Stimulated activated CD4-positive, alpha-beta T cell treated with anti-CD3 and anti-CD28 coated beads, TNF-alpha, amount 100 ng/mL, for 1 hour (primary cell): ENCODE data around the gene SLC17A4.
A peak's percentile ranks its signal among the peaks of the same experiment; 100 is the strongest.

ENCODE experiments used
- DNase-seq, 3 donors: peaks; one replicate each; pipeline ENCODE4 v3.0.0-alpha.2; 2020; ENCODE audit warnings: low read depth in 3 of 3, low spot score in 1 of 3

The SLC17A4 gene

DNA sequence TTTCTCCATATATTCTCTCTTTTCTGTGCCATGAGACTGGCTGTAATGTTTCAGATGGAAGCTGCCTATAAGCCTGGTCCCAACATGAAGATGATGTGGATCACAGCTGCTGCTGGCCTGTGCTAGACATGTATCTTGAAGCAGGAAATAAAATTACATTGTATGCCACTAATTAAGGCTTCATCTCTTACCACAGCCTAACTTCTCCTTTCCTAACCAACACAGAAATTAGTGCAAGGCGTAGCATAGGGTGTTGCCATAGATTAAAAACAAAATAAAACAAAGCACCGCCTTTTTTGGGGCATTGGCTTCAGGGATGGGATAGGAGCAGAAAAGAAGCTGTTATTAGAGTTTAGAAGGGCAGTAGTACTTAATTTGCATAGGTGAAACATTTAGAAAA lies 4.7 kb upstream of the SLC17A4 start:
- no peak for DNase-seq

DNA sequence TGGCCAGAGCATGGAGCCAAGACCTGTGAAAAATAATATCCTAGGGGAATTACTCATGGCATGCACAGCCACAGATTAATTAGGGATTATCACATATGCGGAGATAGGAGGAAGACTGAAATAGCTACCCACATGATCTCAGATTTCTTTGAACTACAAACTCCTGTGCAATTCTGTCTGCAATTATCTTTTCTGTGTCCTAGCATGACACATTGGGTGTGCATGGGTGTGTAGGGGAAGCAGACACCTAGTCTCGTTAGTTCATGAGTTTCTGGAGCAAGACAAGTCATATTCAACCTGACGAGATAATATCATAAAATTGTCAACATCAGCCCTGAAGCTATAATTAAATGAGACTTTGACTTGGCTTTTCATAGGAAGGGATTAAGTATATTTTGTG lies 3.6 kb upstream of the SLC17A4 start:
- no peak for DNase-seq

DNA sequence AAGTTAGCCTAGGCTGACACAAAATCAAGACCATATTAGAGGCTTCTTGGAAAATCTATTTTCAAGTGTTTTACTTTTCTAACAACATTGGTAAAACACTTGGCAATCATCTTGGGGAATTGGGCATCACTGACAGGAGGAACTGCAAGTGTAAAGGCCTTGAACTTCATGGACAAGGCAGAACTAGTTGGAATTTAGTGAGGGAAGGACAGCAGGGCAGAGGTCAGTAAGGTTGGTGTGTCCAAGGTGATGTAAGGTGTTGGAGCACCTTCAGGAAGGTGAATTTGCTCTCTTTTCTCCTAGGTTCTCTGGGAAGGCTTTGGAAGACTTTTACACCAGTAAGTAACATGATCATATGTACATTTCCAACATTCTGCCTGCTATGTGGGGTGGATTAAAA lies 1.5 kb upstream of the SLC17A4 start:
- DNase-seq, result no peak

DNA sequence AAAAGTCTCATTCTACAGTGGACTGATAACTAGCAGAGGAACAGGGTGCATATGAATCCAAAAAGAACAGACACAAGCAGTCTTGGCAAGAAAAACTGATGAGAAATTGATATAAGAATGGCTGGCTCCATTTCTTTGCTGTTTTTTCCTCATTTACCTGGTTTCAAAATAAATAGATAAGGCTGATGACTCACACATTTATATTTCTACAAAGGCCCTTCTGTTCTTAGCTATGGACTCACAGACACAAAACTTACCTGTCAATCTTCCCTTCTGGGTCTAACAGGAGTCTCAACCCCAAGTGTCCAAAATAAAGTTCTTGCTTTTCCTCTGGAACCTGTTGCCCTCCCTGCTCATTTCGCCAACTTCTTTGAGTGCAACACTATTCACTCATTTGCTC lies 941 bp downstream of the SLC17A4 start:
- no peak for DNase-seq

DNA sequence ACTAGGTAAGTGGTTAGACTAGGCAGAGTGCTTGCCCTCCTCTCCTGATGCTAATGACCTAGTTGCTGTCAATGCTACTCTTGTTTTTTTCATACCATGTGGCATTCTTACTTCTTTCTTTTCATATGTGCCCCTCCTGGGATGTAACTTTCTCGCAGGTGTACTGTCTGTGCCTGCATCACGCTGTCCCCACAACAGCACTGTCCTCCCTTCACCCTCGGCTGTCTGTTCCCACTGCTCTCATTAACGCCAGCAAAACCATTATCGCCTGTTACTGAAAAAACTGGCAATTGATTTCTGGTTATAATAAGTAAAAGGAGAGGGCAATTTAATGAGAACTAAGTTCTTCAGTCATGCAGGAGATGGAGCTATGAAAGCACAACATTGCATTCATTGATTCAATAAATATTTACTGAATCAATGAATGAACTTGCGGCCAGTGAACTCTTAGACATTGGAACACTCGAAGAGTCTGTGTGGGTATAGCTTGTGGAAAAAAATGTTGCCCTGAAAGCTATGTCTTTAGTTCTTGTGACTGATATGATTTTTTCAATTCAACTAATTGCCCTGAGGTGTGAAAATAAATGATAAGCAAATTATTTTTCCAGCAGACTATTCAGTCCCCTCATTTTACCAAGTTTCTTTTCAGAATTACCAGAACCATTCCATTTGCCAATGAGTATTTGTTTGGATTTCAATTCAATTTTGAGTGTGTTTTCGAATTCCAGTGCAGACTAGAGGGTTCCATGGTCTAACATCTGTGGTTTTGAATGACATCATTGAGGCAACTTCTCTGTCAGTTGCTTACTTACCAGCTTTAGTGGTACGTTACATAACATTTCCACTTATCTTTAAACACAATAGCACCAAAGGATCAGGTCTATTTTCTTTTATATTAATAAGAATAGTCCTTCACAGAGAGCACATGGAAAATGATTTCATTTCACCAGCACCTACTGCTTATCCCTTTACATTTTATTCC lies 2.1 kb downstream of the SLC17A4 start:
- no peak for DNase-seq

DNA sequence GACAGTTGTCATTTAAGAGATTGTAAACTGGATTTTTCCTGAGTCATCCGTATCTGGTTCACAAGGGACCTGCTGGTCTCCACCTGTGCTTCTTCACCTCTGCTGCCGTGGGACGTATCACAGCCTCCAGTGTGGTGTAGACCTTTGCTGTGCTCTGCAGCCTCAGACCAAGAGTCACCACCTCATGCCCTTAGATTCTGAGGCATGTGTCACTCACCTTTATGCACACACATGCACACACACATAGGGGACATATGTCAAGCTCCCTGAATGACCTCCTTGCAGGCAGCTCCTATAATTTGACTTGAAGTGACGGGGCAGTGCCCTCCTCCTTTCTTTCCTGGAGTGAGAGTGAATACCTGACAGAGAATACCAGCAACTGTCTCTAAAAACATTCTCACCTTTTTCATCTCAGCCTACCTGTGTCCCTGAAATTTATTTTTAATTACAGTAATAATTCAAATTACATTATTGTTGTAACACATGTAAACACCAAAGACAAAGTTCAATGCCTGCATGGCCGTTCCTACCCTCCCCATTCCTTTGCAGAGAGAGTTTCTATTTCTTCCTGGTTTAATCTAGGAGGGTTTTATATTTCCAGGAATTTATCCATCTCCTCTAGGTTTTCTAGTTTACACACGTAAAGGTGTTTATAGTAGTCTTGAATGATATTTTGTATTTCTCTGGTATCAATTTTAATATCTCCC lies 3.5 kb downstream of the SLC17A4 start:
- DNase-seq, result no peak

DNA sequence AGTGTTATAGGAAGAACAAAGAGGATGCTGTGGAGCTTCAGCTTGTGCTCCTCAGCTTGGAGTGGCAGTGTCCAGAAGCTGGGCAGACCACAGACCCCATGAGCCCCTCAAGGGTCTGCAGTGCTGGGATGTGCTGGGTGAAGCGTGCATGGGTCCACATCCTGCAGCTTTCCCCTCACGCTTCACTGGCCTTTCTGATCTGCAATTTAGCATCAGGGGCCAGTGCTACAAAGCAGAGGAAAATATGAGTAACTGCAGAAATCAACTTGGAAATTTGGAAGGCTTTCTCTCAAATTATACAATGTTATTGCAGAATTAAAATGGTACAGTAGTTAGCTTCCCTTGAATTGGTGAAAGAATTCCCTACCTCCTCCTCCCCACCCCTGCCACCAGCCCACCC lies 10.1 kb downstream of the SLC17A4 start:
- DNase-seq, result no peak

DNA sequence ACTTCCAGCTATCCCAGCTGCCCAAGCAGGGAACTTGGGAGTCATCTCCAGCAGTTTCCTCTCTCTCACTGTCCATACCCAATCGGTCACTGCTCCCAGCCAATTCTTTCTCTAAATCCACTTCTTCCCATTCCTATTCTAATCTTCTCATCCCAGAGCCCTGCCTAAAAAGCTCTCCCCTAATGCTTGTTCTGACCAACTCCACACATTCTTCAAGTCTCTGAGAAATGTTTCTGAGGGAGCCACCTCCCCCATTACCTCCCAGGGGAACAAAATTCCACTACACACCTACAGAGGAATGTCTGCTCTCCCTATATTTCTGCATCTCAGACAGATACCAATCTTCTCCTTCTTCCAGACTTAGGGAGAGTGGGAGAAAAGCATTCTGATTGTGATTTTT lies 14.0 kb downstream of the SLC17A4 start:
- no peak for DNase-seq

DNA sequence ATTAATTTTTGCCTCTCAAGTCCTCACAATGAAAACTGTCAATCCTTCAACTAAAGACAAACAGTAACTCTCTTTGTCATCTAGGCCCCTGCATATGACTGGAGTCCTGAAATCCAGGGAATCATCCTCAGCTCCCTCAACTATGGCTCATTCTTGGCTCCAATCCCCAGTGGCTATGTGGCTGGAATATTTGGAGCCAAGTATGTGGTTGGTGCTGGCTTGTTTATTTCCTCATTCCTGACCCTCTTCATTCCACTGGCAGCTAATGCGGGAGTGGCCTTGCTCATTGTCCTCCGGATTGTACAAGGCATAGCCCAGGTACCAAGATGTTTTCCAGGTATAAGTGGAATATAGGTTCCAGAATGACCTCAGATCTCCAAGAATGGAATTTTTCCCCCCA lies 15.4 kb downstream of the SLC17A4 start:
- no peak for DNase-seq

DNA sequence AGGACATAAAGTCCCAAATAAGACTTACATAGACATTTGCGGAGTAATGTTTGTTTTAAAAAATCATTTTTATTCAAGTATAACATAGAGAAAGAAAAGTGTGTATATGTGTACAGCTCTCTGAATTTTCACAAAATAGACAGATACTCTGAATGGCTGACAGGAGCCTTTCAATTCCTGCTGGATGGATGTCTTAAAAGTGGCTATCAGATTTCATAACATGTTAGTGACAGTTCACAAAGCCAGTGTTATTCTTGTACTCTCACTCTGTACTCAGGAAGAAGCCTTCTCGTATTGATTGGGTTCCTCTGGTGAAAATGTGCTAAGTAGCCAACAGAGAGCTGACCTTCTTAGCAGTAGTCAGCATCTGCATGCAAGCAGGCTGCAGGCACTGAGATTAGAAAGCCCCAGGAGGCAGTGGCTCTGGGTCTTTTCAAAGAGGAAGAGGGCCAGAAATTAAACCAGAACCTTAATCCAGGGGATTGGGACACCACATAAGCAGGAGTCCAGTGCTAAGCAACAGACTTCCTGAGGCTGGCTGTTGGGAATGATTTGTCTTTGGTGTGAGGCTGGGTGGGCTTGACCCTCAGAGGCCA lies 19.7 kb downstream of the SLC17A4 start:
- no peak for DNase-seq

DNA sequence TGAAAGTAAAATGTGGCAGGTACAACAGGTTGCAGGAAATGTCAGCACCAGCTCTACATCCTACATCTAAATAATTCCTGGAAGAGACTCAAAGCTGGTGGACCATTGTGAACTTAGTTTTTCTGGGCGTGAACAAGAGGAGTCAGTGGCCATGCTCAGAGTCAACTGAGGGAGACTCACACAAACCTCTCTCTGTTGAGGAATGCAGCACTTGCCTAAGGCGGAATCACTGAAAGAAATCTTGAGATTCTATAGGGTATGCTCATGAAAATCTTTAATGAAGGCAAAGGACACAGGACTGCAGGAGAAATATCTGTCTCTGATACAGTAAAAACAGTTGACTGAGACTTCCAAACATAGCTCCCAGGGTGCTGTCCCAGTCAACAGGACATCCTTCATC lies 22.5 kb downstream of the SLC17A4 start:
- DNase-seq, result no peak

DNA sequence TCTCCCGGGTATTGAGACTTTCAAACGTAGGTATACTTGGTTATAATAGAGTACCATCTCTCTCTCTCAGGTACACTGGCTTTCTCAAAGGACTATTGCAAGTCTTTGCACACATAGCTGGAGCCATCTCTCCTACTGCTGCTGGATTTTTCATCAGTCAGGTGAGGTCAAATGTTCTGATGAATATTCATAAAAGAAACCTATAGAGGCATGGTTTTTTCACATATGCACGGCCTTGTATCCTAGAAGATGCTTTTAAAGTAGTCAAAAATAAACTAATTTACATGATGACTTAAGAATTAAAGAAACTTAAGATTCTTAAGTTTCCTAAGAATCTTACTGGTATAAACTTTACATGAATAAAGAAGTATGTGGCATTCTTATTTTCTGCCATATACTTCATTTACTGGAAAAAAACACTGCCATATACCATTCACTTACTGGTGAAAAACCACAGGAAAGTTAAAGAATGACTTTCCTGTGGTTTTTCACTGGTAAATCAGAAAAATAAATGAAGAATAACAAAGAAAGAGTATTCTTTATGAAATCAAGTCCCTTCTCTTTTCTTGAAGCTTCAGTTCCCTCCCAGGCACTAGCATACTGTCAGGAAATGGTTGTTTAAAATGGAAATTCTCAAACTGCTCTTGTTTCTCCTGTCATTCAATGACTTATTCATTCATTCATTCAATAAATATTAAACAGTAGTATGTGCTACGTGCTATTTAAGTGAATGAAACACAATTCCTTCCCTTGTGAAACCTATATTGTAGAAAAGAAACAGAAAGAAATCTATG lies 23.5 kb downstream of the SLC17A4 start:
- no peak for DNase-seq

DNA sequence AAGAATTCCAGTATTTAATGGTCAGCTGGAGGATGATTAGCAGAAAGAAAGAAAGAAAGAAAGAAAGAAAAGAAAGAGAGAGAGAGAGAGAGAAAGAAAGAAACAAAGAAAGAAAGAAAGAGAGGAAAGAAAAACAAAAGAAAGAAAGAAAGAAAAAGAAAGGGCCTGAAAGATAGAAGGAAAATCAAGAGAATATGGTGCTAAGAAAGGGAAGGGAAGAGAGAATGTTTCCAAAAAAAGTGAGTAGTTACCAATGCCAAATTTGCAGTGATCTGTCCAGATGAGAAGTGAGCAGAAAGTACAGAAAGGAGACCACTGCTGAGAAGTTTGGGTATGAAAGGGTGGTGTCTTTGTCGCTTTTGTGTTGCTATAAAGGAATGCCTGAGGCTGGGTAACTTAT lies 26.6 kb downstream of the SLC17A4 start:
- DNase-seq, result no peak

DNA sequence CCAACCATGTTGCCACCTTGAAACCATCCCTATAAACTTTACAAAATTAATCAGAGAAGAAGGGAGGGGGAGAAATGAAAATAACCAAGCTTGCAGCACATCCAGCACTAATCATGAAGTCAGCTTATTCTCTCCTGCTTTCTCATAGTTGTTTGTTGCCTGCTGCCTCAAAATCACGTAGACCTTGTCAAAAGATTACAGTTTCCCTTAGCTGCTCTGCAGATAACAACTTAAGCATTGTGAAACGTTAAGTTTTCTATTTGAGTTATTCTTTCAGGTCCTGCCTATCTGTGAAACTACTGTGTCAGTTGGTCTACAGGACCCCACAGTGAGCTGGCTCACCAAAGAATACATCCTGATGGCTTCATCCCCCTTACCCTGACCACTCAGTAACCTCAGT lies 32.9 kb downstream of the SLC17A4 start:
- no peak for DNase-seq

DNA sequence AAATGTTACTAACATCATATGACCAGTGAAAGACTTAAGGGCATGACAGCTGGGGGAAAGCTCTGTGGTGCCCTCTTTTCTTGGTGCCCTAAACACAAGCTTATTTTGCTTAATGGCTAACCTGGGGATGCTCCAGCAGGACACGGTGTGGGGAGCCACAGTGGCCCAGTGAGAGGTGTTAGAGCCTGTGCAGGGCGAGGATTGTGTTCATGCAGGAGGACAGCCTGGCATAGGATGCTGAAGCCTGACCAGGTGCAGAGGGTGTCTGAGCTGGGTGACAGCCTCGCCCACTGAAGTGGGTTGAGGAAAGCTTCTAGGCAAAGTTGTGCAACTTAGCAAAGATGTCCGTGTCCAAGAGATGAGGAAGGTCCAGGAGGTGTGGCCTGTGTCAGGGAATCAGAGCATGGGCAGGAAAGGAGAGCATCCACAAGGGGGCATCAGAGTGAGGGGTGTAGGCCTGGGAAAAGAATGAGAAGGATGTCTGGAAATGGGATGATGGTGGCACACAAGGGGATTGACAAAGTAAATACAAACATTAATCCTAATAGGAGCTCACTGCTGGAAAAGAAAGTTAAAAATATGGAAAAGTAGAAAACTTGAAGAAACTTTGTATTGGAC lies 33.9 kb downstream of the SLC17A4 start:
- DNase-seq, result peak in 2 of 3 donors; percentile 3 to 10

DNA sequence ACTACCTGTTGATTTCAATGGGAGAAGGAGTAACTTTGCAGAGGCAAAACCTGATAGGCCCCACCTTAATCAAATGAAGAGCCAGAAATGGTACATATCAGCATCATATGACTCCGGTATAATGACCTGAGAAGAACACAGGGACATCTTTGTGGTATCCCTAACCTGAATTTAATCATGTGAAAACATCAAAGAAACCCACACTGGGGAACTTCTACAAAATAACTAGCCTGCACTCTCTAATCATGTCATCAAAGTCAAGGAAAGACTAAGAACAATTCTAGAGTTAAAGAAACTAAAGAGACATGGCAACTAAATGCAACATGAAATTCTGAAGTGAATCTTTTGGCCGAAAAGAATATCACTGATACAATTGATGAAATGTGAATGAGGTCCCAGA lies 34.9 kb downstream of the SLC17A4 start:
- DNase-seq, result no peak

DNA sequence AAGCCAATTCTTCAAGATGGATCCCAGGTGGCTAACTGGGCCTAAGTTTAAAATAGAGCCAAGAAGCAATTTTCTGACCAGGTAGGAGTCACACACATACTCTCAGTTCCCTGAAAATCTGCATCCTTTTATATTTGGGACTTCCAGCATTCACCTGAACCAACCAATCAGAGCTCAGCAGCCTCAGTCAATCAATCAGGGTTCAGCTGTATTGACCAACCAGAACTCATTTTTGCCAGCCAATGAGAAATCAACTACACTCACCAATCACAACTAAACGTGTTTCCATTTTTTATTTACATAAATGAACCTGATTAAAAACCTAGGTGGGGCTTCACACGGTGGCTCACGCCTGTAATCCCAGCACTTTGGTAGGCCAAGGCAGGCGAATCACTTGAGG lies 37.5 kb downstream of the SLC17A4 start:
- DNase-seq, result no peak

DNA sequence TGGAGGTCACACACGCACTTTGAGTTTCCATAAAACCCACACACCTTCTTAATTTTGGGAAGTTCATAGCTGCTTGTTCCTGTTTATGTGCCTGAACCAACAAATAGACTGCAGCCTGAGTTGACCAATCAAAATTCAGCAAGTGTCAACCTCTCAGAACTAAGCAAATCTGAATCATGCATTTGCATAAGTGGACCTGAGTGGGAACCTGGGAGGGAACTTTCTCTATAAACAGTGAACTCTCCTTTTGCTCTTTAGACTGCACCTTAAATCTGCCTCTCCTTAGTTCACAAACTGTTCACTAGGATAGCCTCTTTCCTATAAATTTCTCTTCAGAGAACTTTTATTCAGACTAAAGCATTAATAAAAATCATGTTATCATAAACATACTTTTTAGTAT lies 39.4 kb downstream of the SLC17A4 start:
- DNase-seq, result no peak

DNA sequence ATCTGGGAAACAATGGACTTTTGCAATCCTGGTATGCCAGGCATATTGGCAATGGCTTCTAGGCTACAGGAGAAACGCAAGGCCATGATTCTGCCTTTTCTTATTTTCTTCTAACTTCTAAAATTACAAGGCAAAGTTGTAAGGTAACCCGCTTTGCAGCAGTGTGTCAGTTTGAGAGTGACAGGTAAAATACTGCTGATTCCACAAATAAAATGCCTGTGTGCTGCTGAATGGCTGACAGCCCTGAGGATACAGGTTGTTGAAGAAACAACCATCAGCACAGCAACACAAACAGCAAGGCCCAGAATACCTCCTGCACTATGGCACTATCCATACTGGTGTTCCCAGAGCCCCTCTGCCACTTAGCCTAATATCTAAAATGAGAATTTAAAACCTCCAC lies 40.2 kb downstream of the SLC17A4 start:
- DNase-seq, result no peak

DNA sequence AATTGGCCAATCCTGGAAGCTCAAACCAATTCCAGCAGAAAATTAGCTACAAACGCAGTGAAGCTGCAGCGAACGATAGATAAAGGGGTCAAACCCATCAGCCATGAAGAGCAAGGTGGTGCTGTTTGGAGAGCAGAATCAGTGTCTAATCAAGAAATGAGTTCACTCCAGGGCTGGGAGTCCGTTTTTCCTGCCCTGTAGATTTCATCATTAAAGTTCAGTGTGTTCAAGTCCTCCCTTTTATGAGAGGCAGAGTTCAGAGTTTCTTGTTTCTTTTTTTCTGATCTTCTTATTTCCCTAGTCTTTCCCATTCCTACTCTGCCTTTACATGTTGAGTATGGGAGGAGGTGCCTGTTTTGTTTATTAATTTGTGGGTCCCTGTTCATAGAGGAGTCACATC lies 46.9 kb downstream of the SLC17A4 start:
- DNase-seq, result no peak

DNA sequence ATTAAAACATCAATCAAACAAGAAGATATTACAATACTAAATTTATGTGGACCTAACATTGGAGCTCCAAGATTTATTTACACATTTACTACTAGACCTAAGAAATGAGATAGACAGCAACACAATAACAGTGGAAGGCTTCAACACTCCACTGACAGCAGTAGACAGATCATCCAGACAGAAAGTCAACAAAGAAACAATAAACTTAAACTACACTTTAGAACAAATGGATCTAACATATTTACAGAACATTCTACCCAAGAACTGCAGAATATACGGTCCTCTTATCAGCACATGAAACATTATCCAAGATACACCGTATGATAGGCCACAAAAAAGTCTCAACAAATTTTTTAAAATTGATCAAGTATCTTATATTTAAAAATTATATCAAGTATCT lies 50.3 kb downstream of the SLC17A4 start:
- no peak for DNase-seq
